HCT116 (cell line): Measurements from ENCODE around the gene OSCAR. TPM values are rescaled to one million over a fixed set of nuclear protein-coding genes. Genes with fewer than 3 reads are reported as not detected.

Experiments
- ATAC-seq: fragments of 200-7000 bp; cut with Tn5 transposase; 2 replicates; pipeline ENCODE4 v1.9.1; 2020; ENCODE audit warnings: mild to moderate bottlenecking, moderate library complexity
- BruUV-seq: library from RNA; stranded (reverse); fragments of 400-500 nt; replicated peaks from 2 replicates; lab custom pipeline; 2021; lab: Mats Ljungman, UMichigan
- CTCF ChIA-PET: fragments of 300-600 bp; sonication (Branson Sonifier 250); formaldehyde crosslinking; loops from one replicate; lab custom pipeline; 2021; ENCODE audit warnings: antibody characterized with exemption; lab: Charles Lee
- POLR2A ChIA-PET: fragments of 300-600, 350-600 bp; sonication (Branson Sonifier 250); formaldehyde crosslinking; loops from one replicate; lab custom pipeline; 2021; ENCODE audit warnings: antibody characterized with exemption; lab: Charles Lee
- RAD21 ChIA-PET, 2 experiments: fragments of 300-600 bp; sonication (Branson Sonifier 250); formaldehyde crosslinking; loops; one replicate each; lab custom pipeline; 2023; ENCODE audit warnings: low total read pairs in 2 of 2; ENCODE audit not compliant: uncharacterized antibody in 2 of 2, unreplicated experiment in 2 of 2, low non-redundant PET in 1 of 2; lab: Charles Lee
- DNase-seq: peaks from one replicate; pipeline ENCODE4 v3.0.0-alpha.2; 2010; ENCODE audit warnings: low read depth, low spot score
- H2AFZ ChIP-seq: fragments of 200-600 bp; shearing (Covaris generic), sonication (generic); 2 replicates; pipeline ENCODE4 v1.6.1; 2017; ENCODE audit warnings: low read depth, mixed run types, mixed read lengths, antibody characterized with exemption, low read length; ENCODE audit not compliant: poor library complexity, severe bottlenecking
- H3K27ac ChIP-seq: 2 replicates; pipeline ENCODE4 v1.5.1; 2012; ENCODE audit warnings: low read depth, low read length
- H3K27me3 ChIP-seq: fragments of 200-600 bp; sonication (generic); 2 replicates; pipeline ENCODE4 v1.6.1; 2016; ENCODE audit warnings: mixed run types, low read length, mixed read lengths; ENCODE audit not compliant: insufficient read depth
- H3K36me3 ChIP-seq, 2 experiments: fragments of 200-500 bp in 1 of 2; fragments of 200-600 bp in 1 of 2; sonication (Bioruptor generic) in 1 of 2; sonication (generic) in 1 of 2; 2 replicates each; pipeline versions ENCODE4 v1.5.1 to v1.6.1; 2014 to 2016; ENCODE audit warnings: low read length in 2 of 2, inconsistent platforms in 1 of 2, mixed read lengths in 1 of 2, mixed run types in 1 of 2; ENCODE audit not compliant: insufficient read depth in 2 of 2, control insufficient read depth in 1 of 2
- H3K4me1 ChIP-seq, 2 experiments: fragments of 200-600 bp in 1 of 2; sonication (generic) in 1 of 2; 2 replicates each; pipeline versions ENCODE4 v1.5.1 to v1.6.1; 2012 to 2017; ENCODE audit warnings: low read length in 2 of 2, inconsistent platforms in 1 of 2, mild to moderate bottlenecking in 1 of 2, mixed read lengths in 1 of 2, mixed run types in 1 of 2, moderate library complexity in 1 of 2; ENCODE audit not compliant: insufficient read depth in 2 of 2, control insufficient read depth in 1 of 2
- H3K4me2 ChIP-seq: fragments of 200-600 bp; sonication (generic); 2 replicates; pipeline ENCODE4 v1.6.1; 2017; ENCODE audit warnings: mixed run types, low read length, mixed read lengths
- H3K4me3 ChIP-seq, 2 experiments: fragments of 200-600 bp in 1 of 2; sonication (generic) in 1 of 2; replicated peaks in 1 of 2; 2 replicates each; pipeline ENCODE4 v1.5.1; 2011 to 2016; ENCODE audit warnings: low read length in 2 of 2, control low read depth in 1 of 2, low read depth in 1 of 2, mild to moderate bottlenecking in 1 of 2, mixed read lengths in 1 of 2, mixed run types in 1 of 2
- H3K79me2 ChIP-seq: fragments of 200-600 bp; sonication (generic); 2 replicates; pipeline ENCODE4 v1.6.1; 2017; ENCODE audit warnings: mild to moderate bottlenecking, mixed run types, low read length, moderate library complexity, mixed read lengths; ENCODE audit not compliant: insufficient read depth
- H3K9ac ChIP-seq: fragments of 200-600 bp; sonication (generic); 2 replicates; pipeline ENCODE4 v1.6.1; 2016; ENCODE audit warnings: low read length, mixed read lengths
- H3K9me2 ChIP-seq: fragments of 200-600 bp; sonication (generic), shearing (Covaris generic); 2 replicates; pipeline ENCODE4 v1.6.1; 2017; ENCODE audit warnings: mixed run types, mild to moderate bottlenecking, moderate library complexity; ENCODE audit not compliant: insufficient read depth
- H3K9me3 ChIP-seq, 2 experiments: fragments of 200-500 bp in 1 of 2; fragments of 200-600 bp in 1 of 2; sonication (Bioruptor generic) in 1 of 2; sonication (generic) in 1 of 2; 2 replicates each; pipeline ENCODE4 v1.6.1; 2014 to 2017; ENCODE audit warnings: low read length in 2 of 2, mixed read lengths in 2 of 2, inconsistent platforms in 1 of 2, low read depth in 1 of 2, mild to moderate bottlenecking in 1 of 2, mixed run types in 1 of 2, moderate library complexity in 1 of 2; ENCODE audit not compliant: control insufficient read depth in 1 of 2, insufficient read depth in 1 of 2
- H4K20me1 ChIP-seq: fragments of 200-600 bp; sonication (generic), shearing (Covaris generic); 2 replicates; pipeline ENCODE4 v1.6.1; 2017; ENCODE audit warnings: mixed run types, mild to moderate bottlenecking, moderate library complexity; ENCODE audit not compliant: insufficient read depth
- ELF1 ChIP-seq: IDR thresholded peaks from 2 replicates; pipeline ENCODE4 v1.6.1; 2012; ENCODE audit warnings: low read depth, borderline replicate concordance
- FOSL1 ChIP-seq: IDR thresholded peaks from 2 replicates; pipeline ENCODE4 v1.6.1; 2012; ENCODE audit warnings: low read depth
- JUND ChIP-seq: IDR thresholded peaks from 2 replicates; pipeline ENCODE4 v1.6.1; 2012
- MAX ChIP-seq: IDR thresholded peaks from 2 replicates; pipeline ENCODE4 v1.6.1; 2012
- REST ChIP-seq: IDR thresholded peaks from 2 replicates; pipeline ENCODE4 v1.6.1; 2012; ENCODE audit warnings: low read depth
- SIN3A ChIP-seq: IDR thresholded peaks from 2 replicates; pipeline ENCODE4 v1.6.1; 2012; ENCODE audit warnings: low read depth
- SP1 ChIP-seq: IDR thresholded peaks from 2 replicates; pipeline ENCODE4 v1.6.1; 2012; ENCODE audit warnings: low read depth
- SRF ChIP-seq: IDR thresholded peaks from 2 replicates; pipeline ENCODE4 v1.6.1; 2012; ENCODE audit warnings: low read depth
- TCF7L2 ChIP-seq: IDR thresholded peaks from 2 replicates; pipeline ENCODE4 v1.7.0; 2011; ENCODE audit warnings: borderline replicate concordance, inconsistent platforms; ENCODE audit not compliant: insufficient read depth, insufficient read length; ENCODE audit errors: extremely low read depth
- YY1 ChIP-seq: IDR thresholded peaks from 2 replicates; pipeline ENCODE4 v1.6.1; 2011; ENCODE audit warnings: low read length, low read depth, moderate library complexity, mild to moderate bottlenecking; ENCODE audit not compliant: insufficient replicate concordance; ENCODE audit errors: extremely low read depth
- intact Hi-C: fragments of 100-400 bp; cut with micrococcal nuclease; formaldehyde crosslinking; loops from 2 replicates; pipeline ENCODE4 v1.10.0; 2022
- total RNA-seq: library from RNA; stranded (reverse); gene quantifications from one replicate; pipeline ENCODE4 v1.2.1, GENCODE V29; 2021; ENCODE audit not compliant: unreplicated experiment
- TF ChIP-seq, protein P1 (sequence below): IDR thresholded peaks from 2 replicates; pipeline ENCODE4 v1.6.1; 2011; ENCODE audit warnings: mild to moderate bottlenecking, low read length, moderate library complexity; ENCODE audit not compliant: insufficient replicate concordance; ENCODE audit errors: extremely low read depth
- TF ChIP-seq, protein P2 (sequence below), 3 experiments: fragments of 200-600 bp in 1 of 3; sonication (generic) in 1 of 3; IDR thresholded peaks in 2 of 3; conservative IDR thresholded peaks in 1 of 3; 2 replicates each; pipeline ENCODE4 v1.5.1; 2012 to 2017; ENCODE audit warnings: low read depth in 2 of 3, low read length in 2 of 3, antibody characterized with exemption in 1 of 3, borderline replicate concordance in 1 of 3, control low read depth in 1 of 3, mild to moderate bottlenecking in 1 of 3, mixed read lengths in 1 of 3, mixed run types in 1 of 3, moderate library complexity in 1 of 3; ENCODE audit not compliant: insufficient read depth in 1 of 3

Gene OSCAR
- total RNA-seq, 1 experiment from 2014 or later, result 0.59 TPM

- Histone ChIP-seq H3K36me3 (peaks cover 36 to 43% of the 10 kb centered on the region in 2 experiments; a peak in 3 of 4 replicates), H3K27ac (no peak overlapping the region), H3K9me2 (no peaks in the 10 kb centered on the region), H2AFZ (no peak overlapping the region), H3K4me1 (no peaks in the 10 kb centered on the region), H3K9me3 (no peaks in the 10 kb centered on the region), H3K4me3 (no peak overlapping the region), H3K79me2 (peaks cover under 1% of the 10 kb centered on the region; the same call in 1 of the 2 replicates), H3K27me3 (no peaks in the 10 kb centered on the region), H3K9ac (no peak overlapping the region), H3K4me2 (no peak overlapping the region), H4K20me1 (no peaks in the 10 kb centered on the region)
- BruUV-seq, result no TSS peak
- CTCF ChIA-PET, result no interaction called here
- POLR2A ChIA-PET, result interaction anchor here (1.4 kb wide), 1 partner anchor 14 kb away, joined by 3 read pairs; the partner anchor contains the start of gene CNOT3
- no peak for DNase-seq
- no peak for ATAC-seq
- TF ChIP-seq SP1 (no peak), SRF (no peak)
- intact Hi-C loops, result no loop called here
- RAD21 ChIA-PET, result no interaction called here
Observed at GRCh38 chr19:54123682-54124081, 23.1 kb upstream of the OSCAR start.

DNA sequence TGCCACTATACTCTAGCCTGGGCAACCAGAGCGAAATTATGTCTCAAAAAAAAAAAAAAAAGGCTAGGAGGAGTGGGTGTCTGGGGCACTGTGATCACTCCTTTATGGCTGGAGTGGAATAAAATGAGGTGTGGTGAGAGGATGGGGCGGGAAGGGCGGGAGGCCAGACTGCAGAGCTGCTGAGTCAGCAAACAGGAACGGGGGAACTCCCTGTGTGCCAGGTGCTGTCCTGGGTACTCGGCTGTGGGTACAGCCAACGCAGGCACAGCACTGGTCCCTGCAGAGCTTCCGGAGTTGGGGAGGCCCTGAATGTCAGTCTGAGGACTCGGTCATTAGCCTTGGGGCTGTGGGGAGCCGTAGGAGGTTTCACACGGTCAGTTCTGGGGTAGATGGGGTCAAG, 20.7 kb upstream of the OSCAR start:
- RAD21 ChIA-PET, result no interaction called here
- Histone ChIP-seq H3K27me3 (no peaks in the 10 kb centered on the region), H3K4me2 (no peak overlapping the region), H3K4me3 (no peak overlapping the region), H3K79me2 (peaks cover 24% of the 10 kb centered on the region), H3K9ac (no peak overlapping the region), H3K4me1 (peaks cover 6 to 10% of the 10 kb centered on the region in 2 experiments; a peak in 3 of 4 replicates), H3K9me3 (no peaks in the 10 kb centered on the region), H4K20me1 (no peaks in the 10 kb centered on the region), H3K9me2 (no peaks in the 10 kb centered on the region), H2AFZ (no peak overlapping the region), H3K36me3 (peaks cover 29 to 46% of the 10 kb centered on the region in 2 experiments; a peak in 3 of 4 replicates), H3K27ac (no peak overlapping the region)
- POLR2A ChIA-PET, result no interaction called here
- CTCF ChIA-PET, result no interaction called here
- no TSS peak for BruUV-seq
- ATAC-seq (no peak), DNase-seq (no peak)
- intact Hi-C loops, result no loop called here
- TF ChIP-seq FOSL1, result no peak
- no peak for TF ChIP-seq REST
- no peak for TF ChIP-seq MAX
- TF ChIP-seq, protein P1, sequence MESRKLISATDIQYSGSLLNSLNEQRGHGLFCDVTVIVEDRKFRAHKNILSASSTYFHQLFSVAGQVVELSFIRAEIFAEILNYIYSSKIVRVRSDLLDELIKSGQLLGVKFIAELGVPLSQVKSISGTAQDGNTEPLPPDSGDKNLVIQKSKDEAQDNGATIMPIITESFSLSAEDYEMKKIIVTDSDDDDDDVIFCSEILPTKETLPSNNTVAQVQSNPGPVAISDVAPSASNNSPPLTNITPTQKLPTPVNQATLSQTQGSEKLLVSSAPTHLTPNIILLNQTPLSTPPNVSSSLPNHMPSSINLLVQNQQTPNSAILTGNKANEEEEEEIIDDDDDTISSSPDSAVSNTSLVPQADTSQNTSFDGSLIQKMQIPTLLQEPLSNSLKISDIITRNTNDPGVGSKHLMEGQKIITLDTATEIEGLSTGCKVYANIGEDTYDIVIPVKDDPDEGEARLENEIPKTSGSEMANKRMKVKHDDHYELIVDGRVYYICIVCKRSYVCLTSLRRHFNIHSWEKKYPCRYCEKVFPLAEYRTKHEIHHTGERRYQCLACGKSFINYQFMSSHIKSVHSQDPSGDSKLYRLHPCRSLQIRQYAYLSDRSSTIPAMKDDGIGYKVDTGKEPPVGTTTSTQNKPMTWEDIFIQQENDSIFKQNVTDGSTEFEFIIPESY, result no peak
- TF ChIP-seq JUND, result no peak
- TF ChIP-seq, protein P2, sequence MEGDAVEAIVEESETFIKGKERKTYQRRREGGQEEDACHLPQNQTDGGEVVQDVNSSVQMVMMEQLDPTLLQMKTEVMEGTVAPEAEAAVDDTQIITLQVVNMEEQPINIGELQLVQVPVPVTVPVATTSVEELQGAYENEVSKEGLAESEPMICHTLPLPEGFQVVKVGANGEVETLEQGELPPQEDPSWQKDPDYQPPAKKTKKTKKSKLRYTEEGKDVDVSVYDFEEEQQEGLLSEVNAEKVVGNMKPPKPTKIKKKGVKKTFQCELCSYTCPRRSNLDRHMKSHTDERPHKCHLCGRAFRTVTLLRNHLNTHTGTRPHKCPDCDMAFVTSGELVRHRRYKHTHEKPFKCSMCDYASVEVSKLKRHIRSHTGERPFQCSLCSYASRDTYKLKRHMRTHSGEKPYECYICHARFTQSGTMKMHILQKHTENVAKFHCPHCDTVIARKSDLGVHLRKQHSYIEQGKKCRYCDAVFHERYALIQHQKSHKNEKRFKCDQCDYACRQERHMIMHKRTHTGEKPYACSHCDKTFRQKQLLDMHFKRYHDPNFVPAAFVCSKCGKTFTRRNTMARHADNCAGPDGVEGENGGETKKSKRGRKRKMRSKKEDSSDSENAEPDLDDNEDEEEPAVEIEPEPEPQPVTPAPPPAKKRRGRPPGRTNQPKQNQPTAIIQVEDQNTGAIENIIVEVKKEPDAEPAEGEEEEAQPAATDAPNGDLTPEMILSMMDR (IDR thresholded peaks at IDR 0.05 in 2 of 3, conservative IDR thresholded peaks at IDR 0.05 in 1 of 3; ENCODE audit: borderline replicate concordance in 1 of 3, insufficient read depth in 1 of 3, low read depth in 2 of 3, low read length in 2 of 3), result no peak
- no peak for TF ChIP-seq TCF7L2
- TF ChIP-seq SIN3A, result no peak
- TF ChIP-seq YY1, result no peak
- TF ChIP-seq ELF1, result no peak
